ENCODE measurements around the gene SLC35F1.

- no peak for TF ChIP-seq CTCF (IDR thresholded peaks at IDR 0.05; ENCODE audit: poor library complexity, severe bottlenecking)
- no peak for TF ChIP-seq TAF1 (IDR thresholded peaks at IDR 0.05; ENCODE audit: low read depth)
- TF ChIP-seq EZH2 (IDR thresholded peaks at IDR 0.05; ENCODE audit: borderline replicate concordance, insufficient read depth, low read length, poor library complexity, severe bottlenecking): no peak
- TF ChIP-seq REST (IDR thresholded peaks at IDR 0.05; ENCODE audit: borderline replicate concordance): no peak
- TF ChIP-seq EP300 (conservative IDR thresholded peaks at IDR 0.05; ENCODE audit: poor library complexity, severe bottlenecking): no peak
- TF ChIP-seq MXI1 (conservative IDR thresholded peaks at IDR 0.05; ENCODE audit: poor library complexity, severe bottlenecking): no peak
- TF ChIP-seq POLR2AphosphoS5 (IDR thresholded peaks at IDR 0.05): no peak
- no peak for TF ChIP-seq RAD21 (conservative IDR thresholded peaks at IDR 0.05)
- TF ChIP-seq SMC3 (conservative IDR thresholded peaks at IDR 0.05; ENCODE audit: poor library complexity): no peak
Measured at GRCh38 chr6:118148561-118148960, 241.5 kb downstream of the SLC35F1 start.

All from neural cell (in vitro differentiated cells).